SIG-M5 (cell line): ENCODE measurements around the gene SLC6A3.

Experiments used
- DNase-seq: peaks from one replicate; lab custom pipeline; 2025; lab: John Stamatoyannopoulos, UW

SLC6A3 gene

DNA sequence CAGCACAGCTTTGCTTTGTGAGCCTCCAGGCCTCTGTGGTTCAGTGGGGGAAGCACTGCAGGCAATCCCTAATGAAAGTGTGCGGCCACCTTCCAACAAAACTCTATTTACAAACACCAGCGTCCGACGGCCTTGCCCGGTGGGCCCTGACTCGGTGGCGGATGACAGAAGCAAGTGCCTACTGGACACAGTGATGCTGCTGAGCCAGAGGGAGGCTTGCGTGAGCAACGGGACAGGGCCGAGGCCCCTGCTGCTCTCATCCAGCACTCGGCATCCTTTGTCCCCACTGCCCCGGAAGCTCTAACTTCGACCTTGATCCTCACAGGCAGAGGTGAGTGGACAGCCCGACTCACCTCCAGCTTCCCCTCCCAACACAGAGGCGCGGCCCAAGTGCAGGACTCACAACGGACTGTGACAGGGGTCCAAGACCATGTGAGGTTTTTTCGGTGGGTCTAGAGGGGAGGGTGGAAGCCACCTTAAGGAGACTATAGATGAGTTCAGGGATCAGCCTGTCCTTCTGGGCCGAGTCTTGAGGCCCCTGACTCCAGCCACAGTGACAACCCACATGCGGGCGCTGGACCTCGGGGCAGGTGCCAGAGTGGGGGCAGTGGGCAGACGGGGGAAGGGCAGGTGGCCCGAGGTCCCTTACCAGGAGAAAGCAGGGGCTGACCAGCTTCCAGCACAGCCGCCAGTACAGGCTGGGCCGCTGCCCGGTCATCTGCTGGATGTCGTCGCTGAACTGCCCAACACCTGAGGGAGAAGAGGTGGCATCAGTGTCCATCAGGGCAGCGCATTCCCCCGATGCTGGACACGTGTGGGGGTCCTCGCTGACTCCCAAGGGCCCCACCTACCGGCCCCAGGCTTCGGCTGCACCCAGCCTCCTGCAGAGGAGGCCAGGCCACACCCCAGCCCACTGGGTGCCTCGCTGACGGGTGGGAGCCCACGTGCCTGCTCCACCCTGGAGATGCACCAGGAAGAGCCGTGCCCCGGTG is 39.4 kb downstream of the SLC6A3 start:
- DNase-seq, result no peak

DNA sequence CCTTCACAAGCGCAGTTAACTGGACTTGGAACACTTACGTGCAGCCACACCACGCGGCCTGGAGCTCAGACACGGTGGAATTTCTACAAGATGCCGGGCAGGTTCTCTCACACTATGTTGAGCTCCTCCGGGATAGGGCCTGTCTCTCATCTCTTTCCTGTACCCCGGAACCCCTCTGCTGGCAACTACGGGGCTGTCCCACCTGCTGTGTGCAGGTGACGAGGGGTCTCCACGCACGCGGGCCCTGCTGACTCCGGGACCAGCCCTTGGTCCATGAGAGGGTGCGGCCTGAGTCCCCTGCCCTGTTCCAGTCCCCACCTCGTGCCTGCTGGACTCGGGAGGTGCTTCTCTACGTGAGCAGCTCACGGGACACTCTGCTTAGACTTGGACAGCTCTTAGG is 40.1 kb downstream of the SLC6A3 start:
- no peak for DNase-seq

GRCh38 chr5:1404062-1404461 is 41.2 kb downstream of the SLC6A3 start:
- no peak for DNase-seq

GRCh38 chr5:1402611-1403255 is 42.5 kb downstream of the SLC6A3 start:
- DNase-seq, result no peak

DNA sequence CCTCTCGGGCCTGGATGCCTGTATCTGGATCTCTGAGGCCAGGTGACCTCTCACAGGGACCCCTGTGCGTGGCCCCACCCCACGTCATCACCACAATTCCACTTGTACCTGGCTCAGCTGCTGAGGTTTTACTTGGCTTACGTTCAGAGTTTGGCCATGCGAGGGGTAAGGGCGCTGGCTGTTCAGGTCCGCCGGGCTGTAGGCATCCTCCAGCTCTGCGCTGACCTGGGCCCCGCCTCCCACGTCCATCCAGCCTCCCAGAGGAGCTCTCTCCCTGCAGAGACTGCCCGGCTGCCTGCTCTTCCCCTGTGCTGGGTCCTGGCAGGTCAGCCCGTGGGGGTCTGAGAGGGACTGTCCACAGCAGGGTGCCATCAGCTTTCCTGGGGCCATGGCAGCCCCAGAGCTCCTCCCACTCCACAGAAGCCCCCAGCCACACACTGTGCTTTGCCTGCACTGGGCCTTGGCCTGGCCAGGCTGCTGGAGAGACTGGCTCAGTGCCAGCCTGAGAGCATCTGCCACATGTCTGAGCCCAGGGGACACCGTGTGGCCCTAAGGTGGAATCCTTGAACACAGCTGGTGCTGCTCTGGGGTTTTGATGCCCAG is 43.6 kb downstream of the SLC6A3 start:
- no peak for DNase-seq

- no peak for DNase-seq
Observed at GRCh38 chr5:1400936-1401335, 44.3 kb downstream of the SLC6A3 start.

DNA sequence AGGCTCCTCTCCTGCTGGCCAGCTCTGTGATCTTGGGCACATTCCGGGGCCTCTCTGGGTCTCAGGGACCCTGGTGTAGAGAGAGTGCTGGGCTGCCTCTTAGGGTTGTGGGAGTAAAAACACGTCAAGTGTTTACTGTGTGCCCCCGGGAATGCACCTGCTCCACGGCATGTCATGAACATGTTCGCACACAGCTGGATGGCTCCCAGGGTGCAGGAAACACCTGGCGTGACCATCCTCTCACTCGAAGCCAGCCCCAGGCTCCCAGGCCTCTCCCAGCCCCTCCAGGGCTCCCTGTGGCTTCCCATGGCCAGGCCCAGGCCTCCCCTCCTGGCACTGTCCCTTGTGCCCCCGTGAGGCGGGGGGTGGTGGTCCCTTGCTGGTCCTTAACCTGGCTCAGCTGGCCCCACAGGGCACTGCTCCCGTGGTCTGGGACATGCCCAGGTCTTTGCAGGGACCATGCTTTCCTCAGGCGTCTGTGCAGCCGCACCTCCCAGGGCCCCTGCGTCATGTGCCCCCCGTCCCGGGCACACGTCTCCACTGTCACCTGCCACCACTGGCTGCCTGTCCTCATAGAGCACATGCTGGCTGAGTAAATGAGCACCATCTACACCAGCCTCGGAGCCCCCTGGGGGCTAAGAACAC is 44.9 kb downstream of the SLC6A3 start:
- DNase-seq, result no peak

- DNase-seq, result no peak
Observed at GRCh38 chr5:1399737-1400136, 45.5 kb downstream of the SLC6A3 start.

GRCh38 chr5:1396293-1396816 is 48.9 kb downstream of the SLC6A3 start:
- no peak for DNase-seq

DNA sequence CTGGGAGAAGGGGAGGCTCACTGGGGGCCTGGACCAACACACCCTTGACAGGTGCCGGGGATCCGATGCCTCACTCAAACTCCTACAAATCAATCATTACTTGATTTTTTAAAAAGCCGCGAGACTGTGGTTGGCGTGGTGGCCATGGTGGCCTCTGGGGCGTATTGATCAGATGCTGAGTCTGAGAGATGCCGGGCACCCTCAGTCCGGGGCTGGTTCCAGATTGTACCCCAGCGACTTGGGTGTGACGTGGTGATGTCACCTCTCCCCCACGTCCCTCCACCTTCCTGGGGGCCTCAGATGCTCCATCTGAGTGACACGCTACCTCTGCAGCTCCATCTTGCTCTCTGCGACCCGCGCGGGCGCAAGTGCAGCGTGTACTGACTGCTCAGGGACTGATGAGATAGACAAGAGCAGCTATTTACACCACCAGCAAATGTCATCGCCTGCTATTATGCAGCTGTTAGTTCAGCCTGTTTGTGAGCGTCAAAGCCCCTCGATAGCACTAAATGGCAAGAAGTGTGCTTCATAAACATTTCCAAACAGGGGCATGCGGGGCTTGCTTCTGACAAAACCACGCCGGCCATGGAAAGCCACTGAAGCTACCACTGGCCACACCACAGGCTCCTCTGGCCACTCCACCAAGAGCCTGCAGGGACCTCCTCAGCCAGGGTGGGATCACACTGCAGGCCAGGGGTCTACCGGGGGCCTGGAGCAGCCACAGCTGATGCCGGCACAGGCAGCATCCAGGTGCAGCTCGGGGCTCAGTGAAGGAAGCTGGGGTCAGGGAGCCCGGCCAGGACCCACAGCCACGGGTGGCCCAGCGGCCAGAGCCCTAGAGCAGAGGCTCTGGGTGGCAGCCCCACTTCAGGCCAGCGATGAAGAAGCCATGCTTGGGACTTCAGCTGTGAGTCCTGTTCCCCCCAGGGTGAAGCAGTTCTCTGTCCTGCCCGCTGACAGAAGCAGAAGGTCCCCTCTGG is 50.1 kb downstream of the SLC6A3 start:
- DNase-seq, result no peak

DNA sequence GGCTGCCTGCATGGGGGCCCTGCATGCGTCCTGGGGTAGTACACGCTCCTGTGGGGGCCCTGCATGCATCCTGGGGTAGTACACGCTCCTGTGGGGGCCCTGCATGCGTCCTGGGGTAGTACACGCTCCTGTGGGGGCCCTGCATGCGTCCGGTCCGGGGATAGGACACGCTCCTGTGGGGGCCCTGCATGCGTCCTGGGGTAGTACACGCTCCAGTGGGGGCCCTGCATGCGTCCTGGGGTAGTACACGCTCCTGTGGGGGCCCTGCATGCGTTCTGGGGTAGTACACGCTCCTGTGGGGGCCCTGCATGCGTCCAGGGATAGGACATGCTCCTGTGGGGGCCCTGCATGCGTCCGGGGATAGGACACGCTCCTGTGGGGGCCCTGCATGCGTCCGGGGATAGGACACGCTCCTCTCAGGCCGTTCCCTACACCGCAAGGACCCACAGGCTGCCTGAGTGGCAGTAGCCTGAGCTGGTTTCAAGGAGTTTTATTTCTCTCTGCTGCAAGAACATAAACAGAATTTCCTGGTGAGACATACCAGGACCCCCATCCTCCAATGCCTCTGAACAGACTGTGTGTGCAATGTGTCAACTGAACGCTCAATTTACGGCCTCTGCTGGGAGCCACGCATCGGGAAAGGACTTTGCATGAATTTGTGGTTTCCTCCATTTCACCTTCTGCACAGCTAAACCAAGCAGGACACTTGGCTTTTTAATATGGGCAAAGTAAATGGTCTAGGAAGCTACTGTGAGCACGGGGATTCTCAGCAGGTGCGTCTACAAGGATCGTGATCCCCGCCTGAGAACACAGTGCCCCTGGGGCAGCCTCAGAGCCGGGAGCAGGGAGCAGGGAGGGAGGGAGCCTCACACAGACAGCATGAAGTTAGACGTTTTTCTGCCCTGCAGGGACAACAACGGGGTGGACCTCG is 51.4 kb downstream of the SLC6A3 start:
- no peak for DNase-seq

DNA sequence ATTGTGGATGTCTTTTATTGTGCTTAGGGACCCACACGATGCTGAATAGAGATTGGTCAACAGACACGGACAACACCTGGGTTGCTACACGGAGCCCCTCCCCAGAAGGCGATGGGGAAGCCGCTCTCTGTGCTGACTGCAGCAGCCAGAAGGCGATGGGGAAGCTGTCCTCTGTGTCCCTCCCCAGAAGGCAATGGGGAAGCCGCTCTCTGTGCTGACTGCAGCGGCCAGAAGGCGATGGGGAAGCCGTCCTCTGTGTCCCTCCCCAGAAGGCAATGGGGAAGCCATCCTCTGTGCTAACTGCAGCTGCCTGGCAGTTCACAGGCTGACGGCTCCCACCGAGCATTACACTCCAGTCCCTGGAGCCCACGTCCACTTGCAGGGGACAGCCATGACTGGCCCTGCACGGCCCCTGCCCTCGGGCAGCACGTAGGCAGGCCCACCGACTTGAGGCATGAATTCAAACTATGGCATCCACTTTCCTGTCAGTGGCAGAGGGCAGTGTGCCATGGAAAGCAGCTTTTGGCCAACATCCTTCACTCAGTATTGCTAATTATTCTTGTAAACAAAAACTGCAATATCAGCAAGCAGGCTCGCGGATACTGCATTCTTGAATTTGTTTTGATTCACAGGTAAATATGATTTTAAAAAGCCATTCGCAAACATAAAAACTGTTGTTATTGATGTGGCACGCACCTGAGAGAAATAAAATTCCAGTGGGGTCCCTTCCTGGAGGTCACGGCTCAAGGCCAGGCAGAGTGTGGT is 52.3 kb downstream of the SLC6A3 start:
- DNase-seq, result no peak

- no peak for DNase-seq
Observed at GRCh38 chr5:1392261-1392660, 53.0 kb downstream of the SLC6A3 start.

DNA sequence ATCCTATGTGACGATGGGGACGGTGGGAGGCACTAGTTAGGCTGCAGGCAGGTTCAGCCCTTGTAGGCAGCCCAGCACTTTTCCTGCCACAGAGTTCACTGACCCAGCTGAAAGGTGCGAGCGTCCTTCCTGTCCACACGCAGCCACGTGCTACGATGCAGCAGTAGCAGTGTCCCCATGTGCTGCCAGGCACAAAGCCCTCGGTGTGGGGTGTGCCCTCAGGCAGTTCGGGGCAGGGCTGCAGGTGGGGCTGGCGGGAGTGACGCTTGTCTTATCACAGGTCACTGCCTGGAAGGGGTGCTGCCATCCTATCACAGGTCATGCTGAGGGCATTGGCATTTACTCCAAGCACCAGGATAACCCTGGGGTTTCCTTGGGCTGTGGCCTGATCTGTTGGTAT is 53.5 kb downstream of the SLC6A3 start:
- DNase-seq, result no peak

DNA sequence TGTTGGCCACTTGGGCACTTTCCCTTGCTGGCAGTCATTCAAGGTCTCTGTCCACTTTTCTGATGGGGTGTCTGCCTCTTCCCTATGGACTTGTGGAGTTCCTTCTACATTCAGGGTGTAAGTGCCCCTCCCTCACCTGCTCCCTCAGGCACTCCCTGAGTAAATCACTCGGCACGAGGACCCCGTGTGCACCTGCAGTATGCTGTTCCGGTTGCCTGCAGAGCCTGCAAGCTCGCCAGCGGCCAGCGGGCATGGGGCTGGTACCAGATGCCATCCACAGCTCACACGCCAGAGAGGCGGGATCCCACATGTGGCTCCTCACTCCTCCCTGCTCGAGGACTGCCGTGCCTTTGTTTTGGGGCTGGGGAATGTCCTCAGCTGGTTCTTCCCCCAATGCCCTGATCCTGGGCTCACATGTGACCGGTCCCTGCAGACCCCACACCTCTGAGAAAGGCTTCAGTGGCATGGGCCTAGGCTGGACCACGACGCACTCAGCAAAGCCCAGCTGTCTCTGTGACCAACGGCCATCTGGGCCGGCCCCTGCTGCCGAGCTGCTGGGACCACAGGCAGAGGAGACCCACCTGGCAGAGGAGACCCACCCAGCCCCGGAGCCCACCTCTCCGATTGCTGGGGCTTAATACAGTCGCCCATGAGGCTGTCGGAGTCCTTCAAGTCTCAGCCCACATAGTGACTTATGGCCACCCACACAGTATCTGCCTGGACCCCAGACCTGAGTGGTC is 54.2 kb downstream of the SLC6A3 start:
- DNase-seq, result no peak

- no peak for DNase-seq
Observed at GRCh38 chr5:1390333-1390732, 54.9 kb downstream of the SLC6A3 start.

- no peak for DNase-seq
Observed at GRCh38 chr5:1388383-1388967, 56.8 kb downstream of the SLC6A3 start.

- no peak for DNase-seq
Observed at GRCh38 chr5:1387876-1388275, 57.4 kb downstream of the SLC6A3 start.
